ENCODE data around the gene TYW1B.
"Not testable (repeated sequence)": the region's sequence is repeated elsewhere in the genome, so short reads cannot be mapped to it uniquely, and the experiment has no call there.

GRCh38 chr7:72643708-72644107 is 184.3 kb downstream of the TYW1B start:
- TF ChIP-seq CTCF (conservative IDR thresholded peaks at IDR 0.05 in 1 of 2, IDR thresholded peaks at IDR 0.05 in 1 of 2; ENCODE audit: low read depth in 1 of 2, low read length in 2 of 2); EZH2 (IDR thresholded peaks at IDR 0.05; ENCODE audit: low read length, missing control alignments): not testable (repeated sequence)

Measured in fibroblast of lung (primary cell).